HG02763 (cell line): ENCODE data around the gene CYB561D2.

Experiments used
- ATAC-seq: cut with Tn5 transposase; IDR thresholded peaks from one replicate; pipeline ENCODE4 v1.9.1; 2021; ENCODE audit warnings: mild to moderate bottlenecking, moderate library complexity; ENCODE audit not compliant: unreplicated experiment

The CYB561D2 gene

DNA sequence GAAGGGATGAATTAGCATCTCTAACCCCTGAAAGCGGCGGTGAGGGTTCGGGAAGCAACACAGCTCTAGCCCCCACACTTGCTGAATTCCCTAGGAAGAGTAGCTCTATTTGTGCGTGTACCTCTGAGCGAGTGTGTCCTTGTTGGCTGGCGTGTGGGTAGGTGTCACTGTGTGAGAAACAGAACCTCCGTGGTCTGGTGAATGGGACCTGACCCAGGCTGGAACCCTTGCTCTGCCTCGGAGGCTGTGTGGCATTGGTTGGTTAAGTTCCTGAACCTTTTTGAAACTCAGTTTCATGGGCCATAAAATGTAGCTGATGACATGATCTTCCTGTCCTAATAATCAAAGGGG lies 9.1 kb downstream of the CYB561D2 start:
- peak; percentile 1 for ATAC-seq

DNA sequence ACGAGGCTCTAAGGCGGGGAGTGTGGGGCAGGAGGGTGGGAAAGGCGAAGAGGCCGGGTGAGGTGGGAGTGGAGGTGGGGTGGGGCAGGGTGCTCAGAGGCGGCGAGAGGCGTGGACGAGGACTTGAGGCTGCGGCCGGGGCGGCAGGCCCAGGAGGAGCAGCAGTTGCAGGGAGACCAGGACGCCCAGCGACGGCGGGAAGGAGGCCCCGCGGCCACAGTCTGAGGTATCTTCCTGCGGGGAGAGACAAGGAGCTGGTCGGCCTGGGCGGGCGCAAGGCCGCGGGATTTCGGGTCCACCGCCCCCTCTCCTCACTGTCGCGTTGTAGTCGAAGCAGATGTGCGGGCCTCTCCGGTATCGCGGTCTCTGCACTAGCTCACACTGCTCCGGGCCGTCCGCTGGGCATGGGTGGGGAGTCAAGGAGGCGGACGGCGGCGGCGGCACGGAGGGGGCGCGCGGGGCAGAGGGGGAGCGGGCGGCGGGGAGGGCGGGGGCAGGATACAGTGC lies 14.0 kb downstream of the CYB561D2 start:
- no peak for ATAC-seq

DNA sequence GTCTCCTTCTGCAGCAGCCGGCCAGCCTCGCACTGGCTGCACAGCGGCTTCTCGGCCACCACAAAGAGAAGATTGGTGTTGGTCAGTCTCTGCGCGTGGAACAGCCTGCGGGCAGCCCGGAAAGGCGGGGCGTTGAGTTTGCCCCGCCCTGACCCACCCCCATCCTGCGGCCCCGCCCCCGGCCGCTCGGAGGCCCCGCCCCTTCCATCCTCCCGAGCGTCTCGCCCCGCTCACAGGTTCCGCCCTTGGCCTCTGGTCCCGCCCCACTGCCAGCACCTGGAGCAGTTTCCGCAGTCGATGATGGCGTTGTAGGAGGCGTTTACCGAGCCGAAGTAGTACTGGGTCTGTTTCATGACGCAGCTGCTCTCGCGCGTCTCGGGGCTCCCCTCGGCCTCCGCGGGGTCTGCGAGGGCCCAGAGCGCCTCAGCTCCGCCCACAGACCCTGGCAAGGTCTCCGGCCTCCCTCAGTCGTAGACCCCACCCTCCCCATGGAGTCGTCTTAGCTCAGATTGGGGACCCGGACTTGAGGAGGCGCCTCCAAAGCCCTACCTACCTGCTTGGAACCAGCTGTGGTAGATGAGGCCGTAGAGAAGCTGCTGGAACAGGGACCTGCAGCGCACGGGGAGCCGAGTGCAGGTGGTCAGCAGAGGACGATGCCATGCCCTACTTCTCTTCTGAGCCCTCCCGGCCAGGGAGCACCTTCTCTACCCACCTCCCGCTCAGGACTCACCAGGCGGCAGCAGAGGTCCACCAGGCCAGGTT lies 14.6 kb downstream of the CYB561D2 start:
- ATAC-seq = peak; percentile 84

- no peak for ATAC-seq
These were observed 15.2 kb downstream of the CYB561D2 start for GRCh38 chr3:50365842-50366220.

- no peak for ATAC-seq
These were observed 18.5 kb downstream of the CYB561D2 start for GRCh38 chr3:50369012-50369670.

- no peak for ATAC-seq
These were observed 19.9 kb downstream of the CYB561D2 start for GRCh38 chr3:50370594-50370993.

DNA sequence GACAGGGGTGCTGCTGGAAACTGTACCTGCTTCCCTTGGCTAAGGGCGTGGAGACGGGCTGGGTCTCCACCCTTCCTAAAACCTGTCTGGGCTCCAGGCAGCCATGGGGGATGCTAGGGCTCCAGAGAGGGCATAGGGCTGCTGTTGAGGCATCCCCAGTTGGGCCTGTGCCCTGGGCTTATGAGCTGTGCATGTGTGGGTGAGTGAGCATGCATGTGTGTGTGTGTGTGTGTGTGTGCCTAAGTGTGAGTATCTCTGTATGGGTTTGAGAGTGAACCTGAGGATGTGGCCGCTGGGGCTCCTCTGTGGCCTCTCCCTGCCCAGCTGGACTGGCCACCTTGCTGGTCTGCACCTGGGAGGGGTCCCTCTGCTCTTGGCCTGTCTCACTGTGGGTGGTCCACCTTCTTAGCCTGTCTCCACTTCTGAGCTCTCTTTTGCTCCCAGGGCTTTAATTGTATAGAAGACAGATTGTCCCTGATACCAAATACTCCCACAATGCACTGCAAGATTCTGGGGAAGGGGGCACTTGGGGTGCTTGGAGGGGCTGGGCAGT lies 20.5 kb downstream of the CYB561D2 start:
- no peak for ATAC-seq

- no peak for ATAC-seq
These were observed 21.7 kb downstream of the CYB561D2 start for GRCh38 chr3:50372349-50372748.

DNA sequence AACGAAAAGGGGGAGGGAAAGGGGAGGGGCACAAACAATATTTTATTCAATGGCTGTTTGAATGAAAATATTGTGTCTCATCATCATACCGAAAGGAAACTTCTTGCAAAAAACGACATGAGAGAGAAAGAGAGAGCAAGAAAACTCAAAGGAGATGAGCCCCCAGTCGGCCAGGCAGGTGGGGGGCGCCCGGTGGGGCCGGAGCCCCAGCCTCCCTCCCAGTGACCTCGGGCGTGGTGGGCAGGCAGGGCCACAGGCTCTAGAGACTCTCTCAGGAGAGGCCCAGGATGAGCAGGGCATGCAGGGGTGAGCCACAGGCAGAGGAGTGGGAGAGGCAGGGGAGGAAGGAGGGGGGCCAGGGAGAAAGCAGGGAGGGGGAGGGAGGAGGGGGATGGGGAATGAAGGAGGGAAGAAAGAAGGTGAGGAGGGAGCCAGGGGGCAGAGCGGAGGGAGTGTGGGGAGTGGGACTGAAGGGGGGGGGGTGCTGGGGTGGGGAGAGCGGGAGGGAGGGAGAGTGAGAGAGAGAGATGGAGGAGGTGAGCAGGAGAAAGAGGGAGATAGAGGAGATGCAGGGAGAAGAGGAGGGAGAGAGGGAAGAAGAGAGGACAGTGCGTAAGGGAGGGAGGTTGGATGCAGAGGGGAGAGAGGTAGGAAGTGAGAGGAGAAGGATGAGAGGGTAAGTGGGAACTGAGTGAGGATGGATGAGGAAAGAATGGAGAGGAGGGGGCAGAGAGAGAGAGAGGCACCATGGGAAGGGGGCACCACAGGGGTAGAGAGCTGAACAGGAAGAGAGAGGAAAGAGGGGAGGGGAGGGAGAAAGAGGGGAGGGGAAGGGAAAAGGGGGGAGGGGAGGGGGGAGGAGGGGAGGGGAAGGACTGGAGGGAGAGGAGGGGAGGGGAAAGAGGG lies 22.7 kb downstream of the CYB561D2 start:
- no peak for ATAC-seq

GRCh38 chr3:50374363-50375257 lies 23.9 kb downstream of the CYB561D2 start:
- ATAC-seq = no peak

DNA sequence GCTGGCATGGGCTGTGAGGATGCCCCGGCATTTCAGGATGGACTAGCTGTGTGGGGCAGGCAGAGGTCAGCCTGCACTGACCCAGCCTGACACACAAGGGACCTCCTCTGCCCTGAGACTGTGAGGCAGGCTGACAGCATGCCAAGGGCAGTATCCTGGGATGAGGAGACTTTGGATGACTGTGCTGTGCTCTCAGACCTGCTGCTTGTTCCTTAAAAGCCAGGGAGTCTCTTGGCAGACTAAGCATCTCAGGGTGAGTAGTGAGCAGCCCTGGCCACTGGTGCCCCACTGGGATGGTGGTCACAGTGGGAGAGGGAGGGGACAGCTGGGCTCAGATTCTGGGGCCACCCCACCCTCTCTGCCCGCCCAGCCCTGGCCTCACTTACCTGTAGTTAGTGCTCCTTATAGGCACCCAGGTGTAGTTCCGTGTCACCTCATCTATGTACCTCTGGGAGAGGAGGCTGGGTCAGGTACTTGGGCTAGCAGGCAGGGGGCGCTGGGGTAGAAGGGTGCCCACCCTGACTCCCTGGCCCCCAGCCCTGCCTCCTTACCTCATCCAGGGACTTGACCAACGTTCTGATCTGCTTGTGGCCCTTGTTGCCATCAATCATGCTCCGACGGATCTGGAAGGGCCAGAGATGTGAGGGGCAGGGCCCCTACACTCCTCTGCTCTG lies 24.7 kb downstream of the CYB561D2 start:
- no peak for ATAC-seq

DNA sequence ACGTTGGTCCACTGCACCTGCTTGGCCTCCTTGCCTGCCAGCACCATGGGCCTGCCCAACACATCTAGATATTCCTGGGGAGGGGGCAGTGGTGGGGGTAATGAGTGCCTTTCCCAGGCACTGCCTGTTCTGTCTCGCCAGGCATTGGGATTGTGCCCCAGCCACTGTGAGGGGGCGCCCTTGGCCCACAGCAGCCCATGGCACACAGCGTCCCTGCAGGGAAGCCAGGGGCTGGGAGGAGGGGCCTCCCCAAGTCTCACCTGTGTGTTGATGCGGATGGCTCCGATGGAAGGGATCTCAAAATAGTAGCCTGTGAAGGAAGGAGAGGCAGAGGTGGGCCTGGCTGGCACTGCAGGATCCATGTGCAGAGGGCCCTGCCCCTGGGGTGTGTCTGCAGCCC lies 27.4 kb downstream of the CYB561D2 start:
- ATAC-seq = no peak

DNA sequence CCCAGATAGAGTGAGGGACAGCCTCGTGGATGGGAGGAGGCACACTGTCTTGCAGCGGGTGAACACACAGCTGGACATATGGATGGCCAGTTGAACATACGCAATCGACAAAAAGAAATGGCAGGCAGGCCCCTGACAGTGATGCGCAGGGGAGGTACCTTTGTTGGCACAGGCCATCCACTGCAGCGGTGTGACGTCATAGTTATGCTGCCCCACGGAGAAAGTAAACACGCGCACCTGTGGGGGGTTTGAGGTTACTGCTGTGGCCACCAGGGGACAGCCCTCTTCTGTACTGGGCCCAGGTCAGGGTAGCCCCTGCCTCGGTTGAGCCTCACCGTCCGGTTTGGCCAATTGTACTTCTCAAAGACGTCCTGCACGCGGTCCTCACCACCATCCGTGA lies 28.1 kb downstream of the CYB561D2 start:
- ATAC-seq = no peak

DNA sequence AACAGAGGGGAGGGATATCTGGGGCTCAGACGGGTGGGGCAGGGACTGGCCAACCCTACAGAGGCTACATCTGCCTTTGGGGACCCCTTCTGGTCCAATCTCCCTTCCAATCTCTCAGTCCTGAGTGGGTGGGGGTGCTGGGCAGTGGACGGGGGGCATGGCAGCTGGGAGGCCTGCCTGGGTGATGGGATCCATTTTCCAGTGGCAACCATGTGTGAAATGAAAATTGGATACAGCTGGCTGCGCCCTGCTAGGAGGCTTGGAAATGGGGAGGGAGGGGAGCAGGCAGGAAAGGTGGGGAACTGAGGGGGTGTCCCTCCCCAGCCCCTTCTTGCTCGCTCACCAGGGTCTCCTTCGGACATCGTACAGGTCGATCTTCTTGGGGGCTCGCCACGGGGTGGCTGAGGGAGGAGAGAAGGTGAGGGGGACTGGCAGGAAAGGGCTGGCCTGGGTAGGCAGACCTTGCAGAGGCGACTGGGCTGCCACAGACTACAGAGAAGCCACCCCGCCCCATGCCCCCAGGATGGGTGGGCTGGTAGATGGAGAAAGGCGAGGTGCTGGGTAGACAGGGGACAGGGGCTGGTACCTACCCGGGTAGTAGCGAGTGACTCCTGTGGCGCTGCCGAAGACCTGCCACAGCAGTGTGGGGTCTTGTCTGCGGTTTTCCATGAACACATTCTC lies 29.9 kb downstream of the CYB561D2 start:
- no peak for ATAC-seq

- ATAC-seq = no peak
These were observed 30.7 kb downstream of the CYB561D2 start for GRCh38 chr3:50381383-50381782.

GRCh38 chr3:50382722-50383121 lies 32.1 kb downstream of the CYB561D2 start:
- no peak for ATAC-seq

DNA sequence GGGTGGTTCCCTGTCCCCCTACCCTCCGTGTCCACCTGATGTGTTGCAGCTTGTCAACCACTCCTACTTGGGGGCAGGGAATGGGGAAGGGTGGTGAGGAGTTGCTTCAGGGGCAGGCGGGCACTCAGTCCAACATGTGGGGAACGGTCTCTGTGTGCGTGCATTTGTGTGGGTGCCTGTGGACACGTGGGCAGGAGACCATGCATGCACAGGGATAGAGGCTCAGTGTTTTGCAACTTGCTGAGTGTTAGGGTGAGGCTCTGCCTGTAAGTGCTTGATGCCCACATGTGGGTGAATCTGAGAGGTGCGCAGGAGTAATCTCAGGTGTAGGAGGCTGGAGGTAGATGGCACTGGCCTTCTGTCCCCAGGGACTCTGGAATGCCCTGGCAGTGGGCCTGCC lies 33.1 kb downstream of the CYB561D2 start:
- ATAC-seq = no peak

- ATAC-seq = no peak
These were observed 35.1 kb downstream of the CYB561D2 start for GRCh38 chr3:50385754-50386153.
